Mesenteric fat pad (tissue), 1 donor: ENCODE data around the gene BCL2L11. TPM values are rescaled to one million over a fixed set of nuclear protein-coding genes. Genes with fewer than 3 reads are reported as not detected.

Experiments used
- DNase-seq: peaks from one replicate; pipeline ENCODE4 v3.0.0-alpha.2; 2020; ENCODE audit warnings: low spot score
- total RNA-seq: library from RNA; stranded (reverse); fragmentation: NEBNext Ultra II Directional; extraction: Animal tissue kit (Norgen Biotek cat#: 25700); gene quantifications from one replicate; pipeline ENCODE4 v1.2.1, GENCODE V29; 2021
- donor health status: DM: yes; HTN: yes; CAD: no.

BCL2L11 gene
- total RNA-seq, 1 donor from 2014 or later, result 9.0 TPM

DNA sequence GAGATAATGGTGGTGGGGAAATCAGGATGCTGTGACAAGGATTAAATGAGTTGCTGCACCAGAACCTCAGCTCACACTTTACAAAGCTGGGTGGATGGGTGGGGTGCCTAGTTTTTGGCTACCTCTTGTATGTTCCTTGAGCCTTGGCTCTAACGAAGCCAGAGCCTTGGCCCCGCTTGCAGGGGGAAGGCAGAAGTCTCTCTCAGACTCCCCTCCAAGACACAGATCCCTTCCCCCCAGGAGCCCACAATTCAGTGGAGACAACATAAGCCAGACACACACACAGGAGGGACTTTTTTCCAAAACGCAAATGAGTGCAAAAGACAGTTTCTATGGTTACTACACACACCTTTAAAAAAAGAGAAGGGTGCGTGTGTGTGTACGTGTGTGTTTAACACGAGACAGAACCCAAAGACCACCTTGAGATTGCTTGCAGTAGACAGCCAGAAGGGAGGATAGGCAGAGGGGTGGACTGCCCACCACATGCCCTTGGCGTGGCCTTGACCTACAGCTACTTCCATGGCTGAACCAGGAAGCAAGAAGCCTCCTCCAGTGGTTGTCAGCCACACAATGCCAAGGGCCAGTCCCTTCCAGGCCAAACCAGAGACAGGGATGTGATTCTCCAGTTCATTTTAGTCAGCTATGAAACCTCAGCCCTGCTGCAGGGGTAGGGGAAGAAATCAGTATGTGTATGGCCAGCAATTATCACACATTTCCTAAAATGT, 70.3 kb downstream of the BCL2L11 start:
- no peak for DNase-seq

DNA sequence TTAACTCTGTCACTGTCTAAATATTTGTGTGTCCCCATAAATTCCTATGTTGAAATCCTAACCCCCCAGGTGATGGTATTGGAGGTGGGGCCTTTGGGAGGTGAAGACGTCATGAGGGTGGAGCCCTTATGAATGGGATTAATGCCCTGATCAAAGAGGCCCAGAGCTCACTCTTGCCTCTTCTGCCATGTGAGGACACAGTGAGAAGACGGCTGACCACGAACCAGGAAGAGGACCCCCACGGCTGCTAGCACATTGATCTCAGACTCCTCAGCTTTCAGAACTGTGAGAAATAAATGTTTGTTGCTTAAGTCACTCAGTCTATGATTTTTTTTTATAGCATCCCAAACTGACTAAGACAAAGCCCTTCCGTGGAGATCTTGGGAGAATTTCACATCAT, 71.2 kb downstream of the BCL2L11 start:
- no peak for DNase-seq

DNA sequence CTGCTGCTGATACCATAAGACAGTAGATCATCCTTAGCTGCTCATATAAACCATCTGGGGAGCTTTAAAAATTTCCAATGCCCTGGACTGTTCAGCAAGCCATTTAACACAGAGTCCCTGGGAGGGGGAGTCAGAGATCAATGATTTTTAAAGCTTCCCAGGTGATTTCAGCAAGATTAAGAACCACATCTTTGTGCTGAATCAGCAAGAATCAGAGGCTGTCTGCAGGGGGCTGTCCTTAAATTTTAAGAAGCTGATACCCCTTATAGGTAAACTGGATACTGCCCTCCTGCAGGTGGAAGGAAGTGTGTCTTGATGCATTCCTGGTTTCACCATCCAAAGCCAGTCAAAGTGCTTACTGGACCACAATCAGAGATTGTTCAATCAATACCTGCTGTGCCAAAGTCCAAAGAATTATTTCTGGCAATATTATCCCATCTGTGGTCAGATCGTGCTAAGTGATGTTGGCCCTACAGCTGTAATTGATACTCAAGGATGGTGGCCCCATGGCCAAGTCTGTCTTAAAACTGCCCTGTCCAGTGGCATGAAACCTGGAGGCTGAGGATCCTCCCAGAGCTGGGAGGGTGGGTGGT, 72.2 kb downstream of the BCL2L11 start:
- DNase-seq, result no peak

DNA sequence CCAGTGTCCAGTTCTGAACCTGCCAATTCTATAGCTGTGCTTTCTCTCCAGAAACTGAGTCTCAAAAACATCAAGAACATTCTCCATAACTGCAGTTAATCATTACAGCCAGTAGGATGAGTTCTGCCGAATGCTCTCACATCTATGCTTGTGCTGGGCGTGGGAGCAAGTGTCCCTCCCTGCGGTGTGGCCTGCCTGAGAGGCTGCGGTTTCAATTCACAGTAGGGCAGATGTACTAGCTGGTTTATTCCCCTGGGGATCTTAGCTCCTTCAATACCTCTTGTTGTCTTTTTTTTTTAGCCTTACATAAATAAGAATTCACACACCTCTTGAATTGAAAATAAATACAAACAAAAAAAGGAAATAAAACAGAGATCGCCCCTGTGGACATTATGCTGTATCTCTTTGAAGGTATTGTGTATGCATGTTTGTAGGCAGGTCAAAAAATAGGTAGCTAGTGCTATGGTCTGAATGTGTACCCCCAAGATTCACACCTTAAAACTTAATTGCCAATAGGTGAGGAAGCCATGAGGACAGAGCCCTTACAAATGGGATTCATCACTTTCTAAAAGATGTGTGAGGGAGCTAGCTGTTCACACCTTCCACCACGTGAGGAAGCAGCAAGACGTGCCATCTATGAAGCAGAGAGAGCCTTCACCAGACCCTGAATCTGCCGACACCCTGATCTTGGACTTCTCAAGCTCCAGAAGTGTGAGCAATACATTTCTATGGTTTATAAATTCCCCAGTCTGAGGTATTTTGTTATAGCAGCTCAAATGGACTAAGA, 74.3 kb downstream of the BCL2L11 start:
- DNase-seq, result no peak

- DNase-seq, result no peak
These were observed 75.7 kb downstream of the BCL2L11 start for GRCh38 chr2:111196435-111196834.

DNA sequence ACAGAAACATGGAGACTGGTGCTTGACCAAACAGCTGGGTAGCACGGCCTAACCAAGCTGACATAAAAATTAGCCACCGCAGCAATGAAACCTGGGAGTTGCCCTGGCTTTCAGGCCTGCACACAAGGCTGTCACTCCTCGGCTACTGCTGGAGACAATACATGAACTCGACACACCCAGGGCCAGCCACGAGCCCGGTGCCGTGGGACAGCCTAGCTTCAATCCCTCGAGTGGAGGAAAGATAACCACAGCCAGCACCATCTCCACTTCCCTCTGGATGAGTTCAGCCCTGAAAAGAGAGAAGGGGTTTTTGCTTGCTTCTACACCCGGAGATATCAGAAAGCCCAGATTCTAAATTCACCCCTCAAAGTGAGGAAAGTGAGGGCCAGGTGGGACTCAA, 78.0 kb downstream of the BCL2L11 start:
- DNase-seq, result no peak

DNA sequence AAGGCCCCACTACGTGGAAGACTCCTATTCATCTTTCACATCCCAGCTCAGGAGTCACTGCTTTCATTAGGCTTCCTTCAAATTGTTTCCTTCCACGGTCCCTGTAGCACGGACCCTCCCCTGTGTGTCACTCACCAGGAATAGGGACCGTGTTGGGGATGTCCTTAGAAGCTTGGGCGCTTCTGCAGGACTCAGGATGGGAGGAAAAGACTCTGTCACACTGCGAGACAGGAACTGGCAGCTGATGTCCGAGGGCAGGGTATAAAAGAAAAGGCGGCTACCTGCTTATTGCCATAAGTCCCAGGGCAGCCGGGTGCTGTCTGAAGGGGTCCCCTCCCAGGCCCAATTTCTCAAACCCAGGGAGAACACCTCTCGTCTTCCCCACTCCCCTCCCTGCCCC, 79.1 kb downstream of the BCL2L11 start:
- no peak for DNase-seq

GRCh38 chr2:111200333-111200881, 79.7 kb downstream of the BCL2L11 start:
- no peak for DNase-seq

- DNase-seq, result no peak
These were observed 80.5 kb downstream of the BCL2L11 start for GRCh38 chr2:111201214-111201613.

DNA sequence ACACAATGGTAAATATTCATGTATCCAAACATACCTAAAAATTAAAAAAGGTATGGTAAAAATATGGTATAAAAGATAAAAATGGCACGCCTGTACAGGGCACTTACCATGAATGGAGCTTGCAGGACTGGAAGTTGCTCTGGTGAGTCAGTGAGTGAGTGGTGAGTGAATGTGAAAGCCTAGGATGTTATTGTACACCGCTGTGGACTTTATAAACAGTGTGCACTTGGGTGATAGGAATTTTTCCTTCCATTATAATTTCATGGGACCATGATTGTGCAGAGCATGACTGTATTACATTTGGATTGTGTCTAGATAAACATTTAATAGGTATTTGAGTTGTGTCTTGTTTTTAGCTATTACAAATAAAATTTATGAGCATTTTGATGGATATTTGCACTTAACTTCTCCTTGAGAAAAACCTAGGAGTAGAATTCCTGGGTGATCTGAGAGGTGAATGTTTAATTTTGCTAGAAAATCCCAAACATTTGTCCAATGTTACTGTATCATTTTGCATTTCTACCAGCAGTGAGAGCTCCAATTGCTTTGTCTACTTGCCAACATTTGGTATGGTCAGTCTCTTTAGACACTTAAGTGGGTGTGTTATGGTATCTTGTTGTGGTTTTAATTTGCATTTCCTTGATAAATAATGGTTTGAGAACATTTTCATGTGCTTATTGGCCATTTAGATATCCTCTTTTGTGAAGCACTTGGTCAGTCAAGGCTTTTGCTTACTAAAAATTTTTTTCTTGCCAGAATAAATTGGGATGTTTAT, 81.7 kb downstream of the BCL2L11 start:
- no peak for DNase-seq

DNA sequence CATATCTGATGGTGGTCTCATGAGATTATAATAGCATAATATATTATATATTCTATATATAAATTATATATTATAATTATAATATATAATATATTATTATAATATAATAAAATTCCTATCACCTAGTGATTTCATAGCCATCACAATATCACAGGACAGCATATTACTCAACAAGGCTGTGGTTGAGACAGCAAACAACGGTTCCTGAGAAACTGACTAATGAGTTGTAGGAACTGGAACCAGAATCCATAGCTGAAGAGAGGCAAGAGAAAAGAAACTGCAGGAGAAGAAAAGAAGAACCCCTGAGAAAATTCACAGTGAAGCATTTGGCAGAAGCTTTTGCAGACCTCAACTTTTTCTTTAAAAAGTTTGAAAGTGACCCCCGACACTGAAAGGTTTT, 84.0 kb downstream of the BCL2L11 start:
- DNase-seq, result no peak

GRCh38 chr2:111205774-111206173, 85.1 kb downstream of the BCL2L11 start:
- no peak for DNase-seq

GRCh38 chr2:111207851-111208250, 87.1 kb downstream of the BCL2L11 start:
- no peak for DNase-seq

DNA sequence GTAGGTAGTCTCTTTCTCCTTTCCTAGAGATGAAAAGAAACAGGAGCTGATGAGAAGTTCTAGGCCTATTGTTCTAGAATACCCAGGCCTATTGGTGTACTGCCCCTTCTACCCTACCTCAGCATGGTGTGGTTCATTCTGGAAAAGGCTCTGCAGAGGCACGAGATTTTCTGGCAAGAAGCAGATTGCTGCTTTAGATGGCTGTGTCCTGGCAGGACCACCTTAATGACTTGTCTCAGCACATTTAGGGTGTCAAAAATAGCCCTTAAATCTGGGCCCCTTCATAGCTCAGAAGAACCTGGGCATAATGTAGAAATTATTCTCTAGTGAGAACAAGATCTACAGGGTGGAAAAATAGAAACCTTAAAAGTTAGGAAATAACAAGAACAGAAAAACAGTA, 87.9 kb downstream of the BCL2L11 start:
- DNase-seq, result no peak

- DNase-seq, result no peak
These were observed 88.4 kb downstream of the BCL2L11 start for GRCh38 chr2:111209045-111209514.

DNA sequence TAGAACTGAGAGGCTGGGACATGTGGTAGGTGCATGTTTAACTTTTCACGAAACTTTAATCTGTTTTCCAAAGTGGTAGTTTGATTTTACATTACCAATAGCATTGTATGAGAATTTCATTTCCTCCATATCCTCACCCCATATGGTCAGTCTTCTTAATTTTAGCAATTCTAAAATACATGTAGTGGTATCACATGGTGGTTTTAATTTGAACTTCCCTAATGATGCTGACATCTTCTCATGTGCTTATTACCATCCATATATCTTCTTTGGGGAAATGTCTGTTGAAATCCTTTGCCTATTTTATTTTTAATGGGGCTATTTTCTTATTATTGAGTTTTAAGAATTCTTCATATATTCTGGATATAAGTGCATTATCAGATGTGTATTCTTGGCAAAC, 89.3 kb downstream of the BCL2L11 start:
- DNase-seq, result no peak

- no peak for DNase-seq
These were observed 93.2 kb downstream of the BCL2L11 start for GRCh38 chr2:111213877-111214276.

DNA sequence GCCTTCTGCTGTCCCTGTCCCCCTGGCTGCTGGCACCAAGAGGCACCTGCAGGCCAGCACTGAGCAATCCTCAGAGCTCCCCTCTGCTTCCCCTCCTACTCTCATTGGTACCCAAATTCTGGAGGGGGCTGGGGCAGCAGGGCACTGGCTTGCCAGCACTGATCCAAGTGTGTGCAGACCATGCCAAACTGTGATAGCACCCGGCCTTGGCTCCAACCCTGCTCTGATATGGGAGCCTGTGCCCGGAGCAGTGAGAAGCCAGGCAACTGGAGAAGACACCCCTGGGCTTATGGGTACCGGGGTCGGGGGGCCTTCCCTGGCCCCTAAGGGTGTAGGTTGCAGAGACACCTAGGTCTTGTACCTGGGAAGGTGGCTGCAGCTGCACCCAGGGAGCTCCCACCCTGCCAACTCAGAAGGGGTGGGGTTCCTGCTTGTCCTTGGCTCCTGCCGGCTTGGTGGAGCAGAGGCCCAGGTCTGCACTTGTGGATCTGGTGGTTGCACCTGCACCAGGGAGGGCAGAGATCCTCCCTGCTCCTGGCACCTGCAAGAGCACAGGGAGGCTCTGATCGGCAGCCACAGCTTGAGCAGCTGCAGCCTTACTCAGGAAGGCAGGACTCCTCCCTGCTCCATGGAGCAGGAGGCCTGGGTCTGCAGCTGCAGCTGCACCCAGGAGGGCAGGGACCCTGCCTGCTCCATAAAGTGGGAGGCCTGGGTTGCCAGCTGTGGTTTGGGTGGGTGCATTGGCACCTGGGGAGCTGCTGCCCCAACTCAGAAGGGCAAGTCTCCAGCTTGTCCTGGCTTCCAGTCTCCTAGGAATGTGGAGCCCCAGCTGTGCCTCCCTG, 96.3 kb downstream of the BCL2L11 start:
- DNase-seq, result no peak
